IMR-90 (cell line): ENCODE measurements around the gene NFATC3. TPM values are rescaled to one million over a fixed set of nuclear protein-coding genes. Genes with fewer than 3 reads are reported as not detected.

ENCODE experiments used
- ATAC-seq: fragments of 200-7000 bp; cut with Tn5 transposase; 2 replicates; pipeline ENCODE4 v1.9.1; 2020; ENCODE audit warnings: low read depth, mild to moderate bottlenecking, moderate library complexity
- BruUV-seq: library from RNA; stranded (reverse); fragments of 400-500 nt; replicated peaks from 2 replicates; lab custom pipeline; 2021; lab: Mats Ljungman, UMichigan
- CTCF ChIA-PET: fragments of 300-600 bp; formaldehyde crosslinking; extraction: SDS; loops from one replicate; lab custom pipeline; 2021; ENCODE audit warnings: antibody characterized with exemption; lab: Yijun Ruan, JAX
- POLR2A ChIA-PET: fragments of 300-600 bp; sonication (Branson Sonifier 250); formaldehyde crosslinking; loops from one replicate; lab custom pipeline; 2022; ENCODE audit warnings: antibody characterized with exemption; ENCODE audit not compliant: unreplicated experiment; lab: Charles Lee
- DNase-seq: peaks from one replicate; pipeline ENCODE4 v3.0.0; 2013
- H2AFZ ChIP-seq: replicated peaks from 2 replicates; pipeline ENCODE3; 2013; ENCODE audit warnings: low read length, mild to moderate bottlenecking; ENCODE audit not compliant: poor library complexity
- H2AK5ac ChIP-seq: 2 replicates; pipeline ENCODE4 v1.6.1; 2013; ENCODE audit warnings: low read depth, low read length, inconsistent platforms
- H2AK9ac ChIP-seq: replicated peaks from 2 replicates; pipeline ENCODE3; 2013; ENCODE audit warnings: mild to moderate bottlenecking, low read depth, low read length, moderate library complexity; ENCODE audit not compliant: poor library complexity
- H2BK120ac ChIP-seq: 2 replicates; pipeline ENCODE4 v1.6.1; 2013; ENCODE audit warnings: low read depth, low read length, inconsistent platforms
- H2BK15ac ChIP-seq: 3 replicates; pipeline ENCODE4 v1.6.1; 2013; ENCODE audit warnings: low read depth, low read length, inconsistent platforms
- H2BK20ac ChIP-seq: 2 replicates; pipeline ENCODE4 v1.6.1; 2013; ENCODE audit warnings: low read depth, mild to moderate bottlenecking, inconsistent platforms, low read length, moderate library complexity
- H2BK5ac ChIP-seq: 2 replicates; pipeline ENCODE4 v1.6.1; 2013; ENCODE audit warnings: mild to moderate bottlenecking, low read depth, low read length, inconsistent platforms; ENCODE audit not compliant: poor library complexity, severe bottlenecking
- H3K14ac ChIP-seq: replicated peaks from 2 replicates; pipeline ENCODE4 v1.6.1; 2013; ENCODE audit warnings: low read depth, low read length, inconsistent platforms
- H3K18ac ChIP-seq: 2 replicates; pipeline ENCODE4 v1.6.1; 2013; ENCODE audit warnings: low read depth, low read length, control low read depth
- H3K23ac ChIP-seq: 2 replicates; pipeline ENCODE4 v1.6.1; 2013; ENCODE audit warnings: low read depth, low read length, inconsistent platforms
- H3K27ac ChIP-seq: 2 replicates; pipeline ENCODE4 v1.5.1; 2013; ENCODE audit warnings: mild to moderate bottlenecking, control low read depth, low read length; ENCODE audit not compliant: insufficient read depth
- H3K27me3 ChIP-seq: 2 replicates; pipeline ENCODE4 v1.6.1; 2013; ENCODE audit warnings: low read length; ENCODE audit not compliant: control insufficient read depth, insufficient read depth
- H3K36me3 ChIP-seq: 2 replicates; pipeline ENCODE4 v1.6.1; 2013; ENCODE audit warnings: low read length, mixed read lengths; ENCODE audit not compliant: control insufficient read depth, insufficient read depth
- H3K4ac ChIP-seq: 2 replicates; pipeline ENCODE4 v1.6.1; 2013; ENCODE audit warnings: low read depth, low read length, inconsistent platforms
- H3K4me1 ChIP-seq: 2 replicates; pipeline ENCODE4 v1.6.1; 2013; ENCODE audit warnings: low read length, mixed read lengths; ENCODE audit not compliant: control insufficient read depth, insufficient read depth
- H3K4me2 ChIP-seq: 2 replicates; pipeline ENCODE4 v1.6.1; 2013; ENCODE audit warnings: low read depth, mild to moderate bottlenecking, control low read depth, low read length, moderate library complexity
- H3K4me3 ChIP-seq: 2 replicates; pipeline ENCODE4 v1.5.1; 2013; ENCODE audit warnings: low read depth, mild to moderate bottlenecking, control low read depth, low read length, moderate library complexity; ENCODE audit not compliant: insufficient read depth
- H3K56ac ChIP-seq: 2 replicates; pipeline ENCODE4 v1.6.1; 2013; ENCODE audit warnings: low read length, inconsistent platforms; ENCODE audit not compliant: insufficient read depth; ENCODE audit errors: extremely low read depth
- H3K79me1 ChIP-seq, 2 experiments: 2 replicates each; pipeline ENCODE4 v1.6.1; 2013; ENCODE audit warnings: low read length in 2 of 2, inconsistent platforms in 1 of 2, low read depth in 1 of 2
- H3K9ac ChIP-seq: 2 replicates; pipeline ENCODE4 v1.6.1; 2013; ENCODE audit warnings: low read depth, low read length, control low read depth
- H3K9me1 ChIP-seq: 2 replicates; pipeline ENCODE4 v1.6.1; 2013; ENCODE audit warnings: low read length, inconsistent platforms; ENCODE audit not compliant: insufficient read depth
- H3K9me3 ChIP-seq: 2 replicates; pipeline ENCODE4 v1.6.1; 2013; ENCODE audit warnings: low read length; ENCODE audit not compliant: control insufficient read depth, insufficient read depth
- H4K20me1 ChIP-seq: 2 replicates; pipeline ENCODE4 v1.6.1; 2013; ENCODE audit warnings: low read length, inconsistent platforms; ENCODE audit not compliant: insufficient read depth
- H4K5ac ChIP-seq: 2 replicates; pipeline ENCODE4 v1.6.1; 2013; ENCODE audit warnings: mild to moderate bottlenecking, low read depth, low read length, control low read depth
- H4K8ac ChIP-seq, 2 experiments: 2 replicates each; pipeline ENCODE4 v1.6.1; 2013; ENCODE audit warnings: low read depth in 2 of 2, low read length in 2 of 2, control low read depth in 1 of 2, inconsistent platforms in 1 of 2
- H4K91ac ChIP-seq: 2 replicates; pipeline ENCODE4 v1.6.1; 2013; ENCODE audit warnings: low read depth, low read length, inconsistent platforms; ENCODE audit not compliant: insufficient read depth
- BHLHE40 ChIP-seq: fragments of 150-350 bp; IDR thresholded peaks from 2 replicates; pipeline ENCODE4 v1.6.1; 2016; ENCODE audit warnings: mild to moderate bottlenecking, low read depth, low read length
- CTCF ChIP-seq: conservative IDR thresholded peaks from 2 replicates; pipeline ENCODE4 v1.5.1; 2012; ENCODE audit warnings: mild to moderate bottlenecking, low read depth, low read length, improper control_type of control experiment
- SMC3 ChIP-seq: fragments of 150-350 bp; IDR thresholded peaks from 2 replicates; pipeline ENCODE4 v1.6.1; 2016; ENCODE audit warnings: low read depth, mild to moderate bottlenecking, antibody characterized with exemption, low read length, moderate library complexity
- WGBS, 2 experiments: methylation state at CpG; one replicate each; pipeline versions ENCODE4 v1.1.5 to v1.1.7; 2013; ENCODE audit warnings: missing lambda C conversion rate in 2 of 2; ENCODE audit not compliant: insufficient read length in 1 of 2; ENCODE audit errors: extremely low coverage in 2 of 2; 5-methylcytosine and 5-hydroxymethylcytosine counted together
- dilution Hi-C: fragments of 300-500 bp; cut with HindIII; formaldehyde crosslinking; loops from one replicate; pipeline ENCODE4 v1.14.3; 2018; ENCODE audit warnings: low sequenced_read_pairs; ENCODE audit not compliant: unreplicated experiment
- in situ Hi-C: fragments of 300-500 bp; cut with MboI; formaldehyde crosslinking; loops from 3 replicates; pipeline ENCODE4 v1.14.3; 2019; ENCODE audit warnings: low sequenced_read_pairs, inconsistent platforms, mixed read lengths
- intact Hi-C: fragments of 100-400 bp; cut with micrococcal nuclease; formaldehyde crosslinking; loops from 2 replicates; pipeline ENCODE4 v1.10.0; 2022
- polyA plus RNA-seq, 3 experiments: library from polyadenylated mRNA; depleted of rRNA; stranded (reverse); fragments of >200 nt; gene quantifications; 2 replicates each; pipeline ENCODE4 v1.2.3, GENCODE V29; 2012; ENCODE audit warnings: low replicate concordance in 1 of 3
- total RNA-seq: library from RNA; depleted of rRNA; stranded (reverse); fragments of >200 nt; gene quantifications from 2 replicates; pipeline ENCODE4 v1.2.3, GENCODE V29; 2012

The NFATC3 gene
- total and polyA plus RNA-seq, 2 of the 4 experiments (the other 2 are of a cell fraction): 6.3 to 21.5 TPM

DNA sequence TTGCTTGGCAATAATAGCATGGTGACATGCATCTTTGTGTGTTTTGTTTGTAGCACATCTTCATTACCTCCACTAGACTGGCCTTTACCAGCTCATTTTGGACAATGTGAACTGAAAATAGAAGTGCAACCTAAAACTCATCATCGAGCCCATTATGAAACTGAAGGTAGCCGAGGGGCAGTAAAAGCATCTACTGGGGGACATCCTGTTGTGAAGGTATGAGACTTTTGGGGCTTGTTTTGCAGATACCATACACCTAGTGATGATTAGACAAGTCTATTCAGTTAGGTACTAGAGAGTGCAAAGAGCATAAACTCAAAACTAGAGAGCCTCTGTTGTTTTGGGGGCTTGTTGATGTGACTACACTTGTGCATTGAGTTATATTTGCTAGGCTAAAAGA, 41.2 kb downstream of the NFATC3 start:
- no peak overlapping the region for H2AK9ac ChIP-seq
- POLR2A ChIA-PET: no interaction called here
- no peak for ATAC-seq
- no peak overlapping the region for H4K91ac ChIP-seq
- no peak overlapping the region for H3K4me2 ChIP-seq
- H2AFZ ChIP-seq: no peak overlapping the region
- CTCF ChIA-PET: no interaction called here
- H3K4me1 ChIP-seq: peaks cover 2% of the 10 kb centered on the region; the same call in 1 of the 2 replicates
- H4K8ac ChIP-seq: no peak overlapping the region
- WGBS, 2 experiments: no CpG with 5 or more reads among the region's 2 CpGs
- H3K18ac ChIP-seq: no peak overlapping the region
- no peak overlapping the region for H2AK5ac ChIP-seq
- no peak overlapping the region for H4K5ac ChIP-seq
- BruUV-seq: no TSS peak
- no peak overlapping the region for H2BK5ac ChIP-seq
- peaks cover 18 to 46% of the 10 kb centered on the region in 2 experiments for H3K79me1 ChIP-seq
- H3K14ac ChIP-seq: no peak overlapping the region
- H3K23ac ChIP-seq: no peak overlapping the region
- no peak overlapping the region for H3K4ac ChIP-seq
- no peak for TF ChIP-seq BHLHE40
- TF ChIP-seq CTCF: no peak
- TF ChIP-seq SMC3: no peak
- in situ Hi-C loops: no loop called here
- H3K27me3 ChIP-seq: no peaks in the 10 kb centered on the region
- no peaks in the 10 kb centered on the region for H3K9me3 ChIP-seq
- intact Hi-C loops: no loop called here
- no peak for DNase-seq
- dilution Hi-C loops: no loop called here
- no peaks in the 10 kb centered on the region; the same call in 1 of the 2 replicates for H3K9me1 ChIP-seq
- H3K36me3 ChIP-seq: no peaks in the 10 kb centered on the region
- H3K27ac ChIP-seq: no peak overlapping the region
- H2BK20ac ChIP-seq: no peak overlapping the region
- H3K9ac ChIP-seq: no peak overlapping the region
- H3K4me3 ChIP-seq: no peak overlapping the region
- H3K56ac ChIP-seq: no peak overlapping the region
- no peaks in the 10 kb centered on the region; the same call in 1 of the 2 replicates for H4K20me1 ChIP-seq
- H2BK120ac ChIP-seq: no peak overlapping the region
- H2BK15ac ChIP-seq: no peak overlapping the region
